HL-60 (cell line): Measurements from ENCODE around the gene ZBTB45.

Experiments used
- GABPA ChIP-seq: IDR thresholded peaks from 2 replicates; pipeline ENCODE4 v1.6.1; 2012; ENCODE audit warnings: low read depth
- POLR2AphosphoS5 ChIP-seq: IDR thresholded peaks from 2 replicates; pipeline ENCODE4 v1.6.1; 2012; ENCODE audit warnings: low read depth
- SPI1 ChIP-seq: IDR thresholded peaks from 2 replicates; pipeline ENCODE4 v1.6.1; 2012; ENCODE audit warnings: low read depth, mild to moderate bottlenecking, borderline replicate concordance
- TF ChIP-seq, protein P1 (sequence below): IDR thresholded peaks from one replicate; pipeline ENCODE4 v1.5.1; 2011; ENCODE audit warnings: low read length, control low read depth, inconsistent platforms; ENCODE audit not compliant: insufficient read depth
- TF ChIP-seq, protein P2 (sequence below): IDR thresholded peaks from 2 replicates; pipeline ENCODE4 v1.6.1; 2012; ENCODE audit warnings: low read depth; ENCODE audit not compliant: insufficient replicate concordance

DNA sequence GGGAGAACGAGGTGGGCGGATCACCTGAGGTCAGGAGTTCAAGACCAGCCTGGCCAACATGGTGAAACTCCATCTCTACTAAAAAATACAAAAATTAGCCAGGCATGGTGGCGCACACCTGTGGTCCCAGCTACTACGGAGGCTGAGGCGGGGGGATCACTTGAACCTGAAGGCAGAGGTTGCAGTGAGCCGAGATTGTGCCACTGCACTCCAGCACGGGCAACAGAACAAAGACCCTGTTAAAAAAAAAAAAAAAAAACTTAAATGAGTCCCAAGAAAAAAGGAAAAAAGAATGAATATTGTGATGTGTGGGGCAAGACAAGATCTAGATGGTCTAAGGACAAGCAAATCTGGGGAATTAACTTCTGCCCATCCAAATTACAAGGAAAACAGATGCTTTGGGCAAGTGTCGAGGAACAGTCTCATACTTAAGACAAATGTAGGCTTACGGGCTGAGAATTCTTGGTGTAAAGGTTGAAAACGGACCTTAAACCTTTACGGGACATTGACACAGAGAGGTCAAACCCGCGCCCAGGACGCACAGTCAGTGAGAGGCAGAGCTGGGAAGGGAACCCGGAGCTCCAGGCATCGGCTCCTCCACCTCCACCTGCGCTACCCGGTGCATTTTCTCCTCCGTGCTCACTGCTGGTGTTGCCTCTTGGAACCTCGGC is 53.4 kb downstream of the ZBTB45 start:
- TF ChIP-seq, protein P1, sequence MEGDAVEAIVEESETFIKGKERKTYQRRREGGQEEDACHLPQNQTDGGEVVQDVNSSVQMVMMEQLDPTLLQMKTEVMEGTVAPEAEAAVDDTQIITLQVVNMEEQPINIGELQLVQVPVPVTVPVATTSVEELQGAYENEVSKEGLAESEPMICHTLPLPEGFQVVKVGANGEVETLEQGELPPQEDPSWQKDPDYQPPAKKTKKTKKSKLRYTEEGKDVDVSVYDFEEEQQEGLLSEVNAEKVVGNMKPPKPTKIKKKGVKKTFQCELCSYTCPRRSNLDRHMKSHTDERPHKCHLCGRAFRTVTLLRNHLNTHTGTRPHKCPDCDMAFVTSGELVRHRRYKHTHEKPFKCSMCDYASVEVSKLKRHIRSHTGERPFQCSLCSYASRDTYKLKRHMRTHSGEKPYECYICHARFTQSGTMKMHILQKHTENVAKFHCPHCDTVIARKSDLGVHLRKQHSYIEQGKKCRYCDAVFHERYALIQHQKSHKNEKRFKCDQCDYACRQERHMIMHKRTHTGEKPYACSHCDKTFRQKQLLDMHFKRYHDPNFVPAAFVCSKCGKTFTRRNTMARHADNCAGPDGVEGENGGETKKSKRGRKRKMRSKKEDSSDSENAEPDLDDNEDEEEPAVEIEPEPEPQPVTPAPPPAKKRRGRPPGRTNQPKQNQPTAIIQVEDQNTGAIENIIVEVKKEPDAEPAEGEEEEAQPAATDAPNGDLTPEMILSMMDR = no peak
- TF ChIP-seq POLR2AphosphoS5 = no peak
- TF ChIP-seq, protein P2, sequence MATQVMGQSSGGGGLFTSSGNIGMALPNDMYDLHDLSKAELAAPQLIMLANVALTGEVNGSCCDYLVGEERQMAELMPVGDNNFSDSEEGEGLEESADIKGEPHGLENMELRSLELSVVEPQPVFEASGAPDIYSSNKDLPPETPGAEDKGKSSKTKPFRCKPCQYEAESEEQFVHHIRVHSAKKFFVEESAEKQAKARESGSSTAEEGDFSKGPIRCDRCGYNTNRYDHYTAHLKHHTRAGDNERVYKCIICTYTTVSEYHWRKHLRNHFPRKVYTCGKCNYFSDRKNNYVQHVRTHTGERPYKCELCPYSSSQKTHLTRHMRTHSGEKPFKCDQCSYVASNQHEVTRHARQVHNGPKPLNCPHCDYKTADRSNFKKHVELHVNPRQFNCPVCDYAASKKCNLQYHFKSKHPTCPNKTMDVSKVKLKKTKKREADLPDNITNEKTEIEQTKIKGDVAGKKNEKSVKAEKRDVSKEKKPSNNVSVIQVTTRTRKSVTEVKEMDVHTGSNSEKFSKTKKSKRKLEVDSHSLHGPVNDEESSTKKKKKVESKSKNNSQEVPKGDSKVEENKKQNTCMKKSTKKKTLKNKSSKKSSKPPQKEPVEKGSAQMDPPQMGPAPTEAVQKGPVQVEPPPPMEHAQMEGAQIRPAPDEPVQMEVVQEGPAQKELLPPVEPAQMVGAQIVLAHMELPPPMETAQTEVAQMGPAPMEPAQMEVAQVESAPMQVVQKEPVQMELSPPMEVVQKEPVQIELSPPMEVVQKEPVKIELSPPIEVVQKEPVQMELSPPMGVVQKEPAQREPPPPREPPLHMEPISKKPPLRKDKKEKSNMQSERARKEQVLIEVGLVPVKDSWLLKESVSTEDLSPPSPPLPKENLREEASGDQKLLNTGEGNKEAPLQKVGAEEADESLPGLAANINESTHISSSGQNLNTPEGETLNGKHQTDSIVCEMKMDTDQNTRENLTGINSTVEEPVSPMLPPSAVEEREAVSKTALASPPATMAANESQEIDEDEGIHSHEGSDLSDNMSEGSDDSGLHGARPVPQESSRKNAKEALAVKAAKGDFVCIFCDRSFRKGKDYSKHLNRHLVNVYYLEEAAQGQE = no peak
- TF ChIP-seq GABPA = no peak
- no peak for TF ChIP-seq SPI1
